Bladder microvascular endothelial cell (primary cell): ENCODE results near the gene ERGIC1. TPM values are rescaled to one million over a fixed set of nuclear protein-coding genes. Genes with fewer than 3 reads are reported as not detected.

Experiments
- total RNA-seq: library from RNA; depleted of rRNA; stranded (reverse); fragments of >200 nt; gene quantifications from 2 replicates; pipeline ENCODE4 v1.2.3, GENCODE V29; 2014

ERGIC1 gene, protein sequence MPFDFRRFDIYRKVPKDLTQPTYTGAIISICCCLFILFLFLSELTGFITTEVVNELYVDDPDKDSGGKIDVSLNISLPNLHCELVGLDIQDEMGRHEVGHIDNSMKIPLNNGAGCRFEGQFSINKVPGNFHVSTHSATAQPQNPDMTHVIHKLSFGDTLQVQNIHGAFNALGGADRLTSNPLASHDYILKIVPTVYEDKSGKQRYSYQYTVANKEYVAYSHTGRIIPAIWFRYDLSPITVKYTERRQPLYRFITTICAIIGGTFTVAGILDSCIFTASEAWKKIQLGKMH
- total RNA-seq: 51.0 and 122 TPM in 2 replicates

DNA sequence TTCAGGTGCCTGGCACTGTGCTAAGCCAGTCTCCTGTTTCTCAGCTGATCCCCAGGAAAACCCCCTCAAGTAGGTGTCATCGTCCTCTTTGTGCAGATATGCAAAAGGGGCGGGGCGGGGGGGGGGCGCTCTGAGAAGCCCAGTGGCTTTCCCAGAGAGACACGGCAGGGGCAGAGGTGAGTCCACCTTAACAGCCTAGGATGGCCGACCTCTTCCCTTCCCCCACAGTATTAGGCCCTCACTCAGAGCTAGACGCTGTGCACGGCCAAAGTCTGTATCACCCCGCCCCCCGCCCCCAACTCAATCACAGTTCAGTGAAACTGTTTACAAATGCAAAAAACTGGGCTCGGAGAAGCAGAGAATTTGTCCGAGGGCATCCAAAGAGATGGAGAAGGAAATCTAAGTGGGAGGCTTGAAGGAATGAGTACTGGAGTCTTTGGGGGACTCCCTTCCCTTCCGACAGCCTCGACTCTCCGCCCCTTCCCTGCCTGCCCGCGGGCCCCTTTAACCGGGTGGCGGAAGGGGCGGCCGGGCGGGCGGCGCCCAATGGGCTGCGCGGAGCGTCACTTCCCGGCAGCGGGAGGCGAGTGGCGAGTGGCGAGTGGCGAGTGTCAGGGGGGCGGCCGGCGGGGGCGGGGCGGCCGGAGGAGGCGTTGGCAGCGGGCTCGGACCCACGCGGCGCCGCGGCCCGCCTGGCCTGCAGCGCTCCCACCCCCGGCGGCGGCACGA lies at the start of gene ERGIC1:
Gene ERGIC1 (plus strand): TSS at position 566 of the 729 bp plus-strand sequence. CDS start 163 bp downstream, at position 729.

DNA sequence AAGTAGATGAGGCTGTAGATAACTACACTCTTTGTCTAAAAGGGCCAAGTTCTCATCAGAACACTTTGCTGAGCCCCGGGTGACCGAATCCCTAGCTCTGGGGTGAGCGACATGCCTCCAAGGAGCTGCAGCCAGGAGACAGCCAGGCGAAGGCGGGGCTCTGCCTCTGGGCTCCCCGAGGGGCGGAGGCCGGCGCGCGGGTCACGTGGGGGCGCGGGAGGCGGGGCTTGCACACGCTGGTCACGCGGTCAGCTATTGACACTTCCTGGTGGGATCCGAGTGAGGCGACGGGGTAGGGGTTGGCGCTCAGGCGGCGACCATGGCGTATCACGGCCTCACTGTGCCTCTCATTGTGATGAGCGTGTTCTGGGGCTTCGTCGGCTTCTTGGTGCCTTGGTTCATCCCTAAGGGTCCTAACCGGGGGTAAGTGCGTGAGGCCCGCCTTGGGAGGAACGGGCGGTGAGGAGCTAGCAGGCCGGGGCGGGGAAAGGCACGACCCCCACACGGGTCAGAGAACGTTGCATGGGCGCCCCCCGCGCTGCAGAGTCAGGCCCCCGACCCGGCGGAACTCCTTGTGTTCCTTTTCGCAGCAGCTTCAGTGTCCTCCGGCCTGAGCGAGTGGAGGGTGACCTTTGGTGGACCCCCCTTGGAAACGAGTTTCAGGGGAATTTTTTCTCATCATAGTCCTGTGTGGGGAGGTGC lies 149.6 kb downstream of the ERGIC1 start, which contains the start of gene ATP6V0E1:
Gene ATP6V0E1 (plus strand): TSS at position 230 of the 702 bp plus-strand sequence. CDS start 90 bp downstream, at position 320.

Other genes with a start within 250 kb of the ERGIC1 start
- gene NEURL1B, start 193.0 kb upstream of the ERGIC1 start, total RNA-seq: 5.1 and 17.8 TPM in 2 replicates
- gene DUSP1, start 63.1 kb upstream of the ERGIC1 start, total RNA-seq: 75.9 and 93.9 TPM in 2 replicates
- gene RPL26L1, start 125.2 kb downstream of the ERGIC1 start, total RNA-seq: 30.8 and 38.3 TPM in 2 replicates
- 212 and 483 TPM in 2 replicates for gene ATP6V0E1, start 149.5 kb downstream of the ERGIC1 start, total RNA-seq
- gene CREBRF, start 222.1 kb downstream of the ERGIC1 start, total RNA-seq: 10.0 and 27.3 TPM in 2 replicates